Activated gamma-delta T cell (primary cell): Measurements from ENCODE around the gene POU2F1.
"Not testable (repeated sequence)": the region's sequence is repeated elsewhere in the genome, so short reads cannot be mapped to it uniquely, and the experiment has no call there.

Experiments
- DNase-seq: peaks from one replicate; lab custom pipeline; 2025; lab: John Stamatoyannopoulos, UW

The POU2F1 gene

DNA sequence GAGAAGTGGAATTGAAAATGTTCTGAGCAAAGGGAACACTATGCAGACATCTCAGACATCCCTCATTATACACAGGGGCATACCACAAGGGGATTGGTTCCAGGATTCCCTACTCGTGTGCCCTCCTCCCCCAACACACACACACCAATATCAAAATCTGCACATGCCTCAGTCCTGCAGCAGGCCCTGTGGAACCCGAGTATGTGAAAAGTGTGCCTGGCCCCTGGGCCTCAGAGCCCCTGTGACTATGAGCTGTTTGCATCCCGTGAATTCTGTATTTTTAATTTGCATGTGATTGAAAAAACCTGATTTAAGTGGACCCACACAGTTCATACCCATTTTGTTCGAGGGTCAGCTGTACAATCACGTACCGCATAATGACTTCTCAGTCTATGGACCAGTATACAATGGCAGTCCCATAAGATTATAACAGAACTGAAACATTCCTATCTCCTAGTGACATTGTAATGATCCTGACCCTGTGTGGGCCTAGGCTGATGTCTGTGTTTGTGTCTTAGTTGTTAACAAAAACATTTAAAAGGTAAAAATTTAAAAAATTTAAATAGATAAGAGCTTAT lies 11.3 kb downstream of the POU2F1 start:
- DNase-seq: no peak

DNA sequence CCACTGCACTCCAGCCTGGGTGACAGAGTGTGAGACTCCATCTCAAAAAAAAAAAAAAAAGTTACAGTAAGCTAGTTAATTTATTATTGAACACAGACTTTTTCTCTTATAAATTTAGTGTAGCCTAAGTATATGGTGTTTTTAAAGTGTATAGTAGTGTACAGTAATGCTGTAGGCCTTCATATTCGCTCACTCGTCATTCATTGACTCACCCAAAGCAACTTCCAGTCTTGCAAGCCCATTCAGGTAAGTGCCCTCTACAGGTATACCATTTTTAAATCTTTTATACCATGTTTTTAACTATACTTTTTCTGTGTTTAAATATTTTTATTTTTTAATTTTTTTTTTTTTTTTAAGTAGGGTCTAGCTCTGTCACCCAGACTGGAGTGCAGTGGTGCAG lies 12.1 kb downstream of the POU2F1 start:
- DNase-seq: no peak

DNA sequence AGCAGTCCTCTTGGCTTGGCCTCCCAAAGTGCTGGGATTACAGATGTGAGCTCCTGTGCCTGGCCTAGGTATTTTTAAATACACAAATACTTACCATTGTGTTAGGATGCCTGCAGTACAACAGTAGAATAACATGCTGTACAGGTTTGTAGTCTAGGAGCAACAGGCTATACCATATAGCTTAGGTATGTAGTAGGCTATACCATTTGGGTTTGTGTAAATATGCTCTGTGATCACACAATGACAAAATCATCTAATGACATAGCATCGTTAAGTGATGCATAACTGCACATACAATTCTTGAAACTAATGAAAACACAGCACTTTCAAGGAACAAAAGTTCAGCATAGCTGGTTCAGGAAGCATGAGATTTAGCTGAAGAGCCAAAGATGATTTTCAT lies 12.7 kb downstream of the POU2F1 start:
- no peak for DNase-seq

DNA sequence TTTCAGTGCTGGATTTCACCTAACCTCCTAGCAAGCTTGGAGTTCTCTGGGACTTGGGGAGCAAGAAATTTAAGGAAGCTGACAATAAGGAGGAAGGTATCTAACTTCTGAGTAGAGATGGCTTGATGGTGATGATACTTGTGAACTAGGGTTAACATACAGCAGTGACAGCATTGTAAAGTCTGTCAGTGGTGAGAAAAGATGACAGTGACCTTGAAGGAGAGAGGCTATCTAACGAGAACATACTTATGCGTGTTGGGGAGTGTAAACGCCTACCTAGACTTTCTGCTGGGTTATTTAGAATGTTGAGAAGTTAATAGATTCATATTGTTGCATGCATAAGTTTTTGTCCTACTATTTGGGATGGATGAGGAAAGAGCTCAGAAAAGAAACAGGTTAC lies 16.3 kb downstream of the POU2F1 start:
- no peak for DNase-seq

DNA sequence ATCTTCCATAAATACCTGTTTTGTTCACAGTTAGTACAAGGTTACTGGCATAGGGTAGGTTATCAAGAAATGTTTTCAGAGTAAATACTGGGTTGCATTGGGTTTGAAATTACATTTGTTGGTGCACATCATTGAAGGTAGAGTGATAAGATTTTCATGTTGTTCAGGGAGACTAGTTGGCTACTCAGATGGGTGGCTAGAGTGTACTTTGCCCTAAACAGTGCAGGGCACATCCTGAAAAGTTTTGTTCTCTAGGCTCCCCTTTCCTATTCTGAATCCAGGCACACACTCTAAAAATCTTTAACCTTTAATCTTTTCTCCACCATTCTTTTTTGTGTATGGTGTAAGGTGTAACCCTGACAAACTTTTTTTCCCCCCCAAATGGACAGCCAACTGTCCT lies 18.0 kb downstream of the POU2F1 start:
- DNase-seq: no peak

DNA sequence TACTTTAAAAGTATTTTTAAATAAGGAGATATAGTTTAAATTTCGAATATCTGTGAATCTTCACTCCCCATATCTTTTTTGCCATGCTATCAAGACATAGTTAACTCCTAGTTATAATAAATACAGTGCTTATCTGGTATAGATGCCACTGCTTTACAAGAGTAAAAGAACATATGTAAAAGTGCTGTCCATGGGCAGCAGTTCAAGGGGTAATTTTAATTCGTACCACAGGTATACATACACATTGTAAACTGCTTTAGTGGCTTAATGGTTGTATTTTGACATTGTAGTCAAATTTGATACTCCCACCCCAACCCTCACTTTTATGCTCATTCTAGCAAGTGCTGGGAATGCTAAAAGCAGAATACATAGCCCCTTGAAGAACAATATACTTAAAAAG lies 18.6 kb downstream of the POU2F1 start:
- no peak for DNase-seq

DNA sequence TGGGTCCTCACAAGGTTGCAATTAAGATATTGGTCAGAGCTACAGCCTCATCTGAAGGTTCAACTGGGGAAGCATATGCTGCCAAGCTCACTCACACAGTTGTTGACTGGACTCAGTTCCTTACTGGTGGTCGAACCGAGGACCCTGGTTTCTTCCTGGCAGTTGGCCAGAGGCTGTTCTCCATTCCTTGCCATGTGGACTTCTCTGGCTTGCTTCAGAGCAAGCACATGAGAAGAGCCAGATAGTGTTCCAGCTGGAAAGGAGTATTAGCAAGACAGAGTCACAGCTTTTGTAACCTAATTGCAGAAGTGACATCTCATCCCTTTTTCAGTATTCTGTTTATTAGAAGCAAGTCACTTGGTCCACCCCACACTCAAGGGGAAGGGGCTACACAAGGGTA lies 23.6 kb downstream of the POU2F1 start:
- DNase-seq: no peak

DNA sequence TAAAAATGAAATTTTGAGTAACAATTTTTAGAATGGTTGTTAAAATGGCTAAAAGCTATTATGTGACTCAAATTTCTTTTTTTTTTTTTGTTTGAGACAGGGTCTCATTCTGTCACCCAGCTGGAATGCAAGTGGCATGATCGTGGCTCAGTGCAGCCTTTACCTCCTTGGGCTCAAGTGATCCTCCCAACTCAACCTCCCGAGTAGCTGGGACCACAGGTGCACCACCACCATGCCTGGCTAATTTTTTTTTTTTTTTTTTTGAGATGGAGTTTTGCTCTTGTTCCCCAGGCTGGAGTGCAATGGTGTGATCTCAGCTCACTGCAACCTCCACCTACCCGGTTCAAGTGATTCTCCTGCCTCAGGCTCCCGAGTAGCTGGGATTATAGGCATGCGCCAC lies 24.5 kb downstream of the POU2F1 start:
- not testable (repeated sequence) for DNase-seq

DNA sequence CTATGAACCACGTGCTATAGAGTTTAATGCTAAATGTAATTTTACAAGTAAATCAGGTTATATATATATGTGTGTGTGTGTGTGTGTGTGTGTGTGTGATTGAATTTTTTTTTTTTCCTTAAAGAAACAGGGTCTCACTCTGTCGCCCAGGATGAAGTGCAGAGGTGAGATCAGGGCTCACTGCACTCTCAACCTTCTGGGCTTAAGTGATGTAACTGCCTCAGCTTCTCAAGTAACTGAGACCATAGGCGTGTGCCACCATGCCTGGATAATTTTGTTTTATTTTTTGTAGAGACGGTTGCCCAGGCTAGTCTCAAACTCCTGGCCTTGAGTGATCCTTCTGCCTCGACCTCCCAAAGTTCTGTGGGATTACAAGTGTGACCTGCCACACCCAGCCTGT lies 26.3 kb downstream of the POU2F1 start:
- no peak for DNase-seq

DNA sequence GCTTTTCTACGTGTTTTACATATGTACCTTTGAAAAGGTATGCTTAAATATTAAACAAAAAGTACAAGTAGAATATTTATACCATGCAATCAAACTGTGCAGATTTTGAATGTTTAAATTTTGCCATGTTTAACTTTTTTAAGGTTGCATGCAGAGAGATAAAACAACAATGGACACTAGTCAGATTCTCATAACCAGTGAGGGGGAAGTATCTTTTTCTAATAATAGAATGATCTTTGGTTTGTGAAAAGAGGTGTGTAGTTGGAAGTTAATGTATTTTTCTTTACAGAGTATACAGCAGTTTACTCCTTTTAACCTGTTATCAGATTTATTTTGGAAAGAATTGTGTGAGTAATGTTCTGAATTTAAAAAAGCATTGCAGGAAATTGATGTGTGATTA lies 27.1 kb downstream of the POU2F1 start:
- DNase-seq: no peak

DNA sequence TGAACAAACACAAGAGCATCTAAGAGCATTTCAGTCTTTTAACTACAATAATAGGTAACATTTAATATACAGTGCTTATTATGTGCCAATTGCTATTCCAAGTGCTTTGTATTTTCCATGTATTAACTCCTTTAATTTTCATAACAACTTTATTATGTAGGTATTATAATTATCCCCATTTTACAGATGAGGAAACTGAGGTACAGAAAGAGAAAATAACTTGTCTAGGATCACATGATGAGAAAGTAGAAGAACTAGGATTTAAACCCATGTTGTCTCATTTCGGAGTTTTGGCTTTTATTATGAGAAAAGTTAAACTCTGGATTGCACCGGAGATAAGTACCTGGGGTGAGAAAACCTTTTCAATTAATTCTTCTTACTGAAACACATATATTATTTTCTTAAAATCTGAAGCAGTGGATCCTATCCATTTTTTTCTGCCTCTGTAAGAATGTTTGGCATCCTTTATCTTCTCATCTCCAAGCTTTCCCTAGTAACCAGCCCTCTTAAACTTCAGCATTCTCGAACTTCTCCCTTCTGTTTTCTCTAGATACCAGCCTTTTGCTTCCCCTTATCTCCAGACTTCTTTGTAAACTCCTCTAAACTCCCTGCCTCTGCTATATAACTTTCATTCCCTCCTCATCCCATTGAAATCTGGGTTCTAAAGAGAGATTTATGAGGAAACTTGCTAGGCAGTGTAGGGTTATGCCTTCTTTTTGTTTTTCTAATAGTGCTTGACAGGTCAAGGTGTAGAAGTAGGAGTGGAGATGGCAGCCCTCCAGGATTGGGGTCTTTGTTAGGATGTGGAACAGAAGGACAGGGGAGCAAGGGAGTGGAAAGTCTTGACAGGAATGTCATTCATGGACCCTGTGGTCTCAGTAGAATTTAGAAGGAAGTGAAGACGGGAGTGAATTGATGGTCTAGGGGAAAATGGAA lies 28.3 kb downstream of the POU2F1 start:
- no peak for DNase-seq

DNA sequence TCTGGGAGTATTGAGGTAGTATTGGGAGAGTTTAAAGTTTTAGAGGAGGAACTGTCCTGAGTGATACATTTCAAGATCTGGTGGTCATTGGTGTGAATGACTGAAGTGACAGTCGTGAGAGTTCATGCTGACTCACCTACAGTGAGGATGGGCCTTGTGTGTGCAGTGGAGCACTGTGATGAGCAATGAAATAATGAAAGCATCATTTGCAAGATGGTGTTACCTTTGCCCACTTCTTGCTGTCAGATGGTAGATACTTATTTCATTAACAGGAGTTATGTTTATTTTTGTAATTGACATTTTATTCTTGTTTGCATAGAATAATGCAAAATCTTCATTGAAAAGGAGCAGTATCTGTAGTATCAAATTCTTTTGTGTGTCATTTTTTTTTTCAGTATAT lies 29.0 kb downstream of the POU2F1 start:
- no peak for DNase-seq

DNA sequence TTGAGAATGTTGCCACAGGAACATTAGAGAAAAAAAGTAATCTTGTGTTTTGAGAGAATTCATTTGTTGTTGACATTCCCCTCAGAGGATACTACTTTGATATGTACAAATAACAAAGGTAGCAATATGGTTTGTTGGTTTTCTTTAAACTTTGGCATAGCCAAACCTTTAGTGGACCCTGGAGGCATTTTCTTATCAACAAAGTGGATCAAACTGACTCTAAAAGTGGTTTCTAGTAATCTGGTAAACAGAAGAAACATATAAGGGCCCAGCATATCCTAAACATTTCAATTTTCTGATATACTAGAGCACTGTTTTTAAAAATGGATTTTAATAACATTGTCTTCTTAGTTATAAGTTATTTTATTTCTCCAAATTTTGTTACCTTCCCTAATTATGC lies 29.8 kb downstream of the POU2F1 start:
- no peak for DNase-seq

DNA sequence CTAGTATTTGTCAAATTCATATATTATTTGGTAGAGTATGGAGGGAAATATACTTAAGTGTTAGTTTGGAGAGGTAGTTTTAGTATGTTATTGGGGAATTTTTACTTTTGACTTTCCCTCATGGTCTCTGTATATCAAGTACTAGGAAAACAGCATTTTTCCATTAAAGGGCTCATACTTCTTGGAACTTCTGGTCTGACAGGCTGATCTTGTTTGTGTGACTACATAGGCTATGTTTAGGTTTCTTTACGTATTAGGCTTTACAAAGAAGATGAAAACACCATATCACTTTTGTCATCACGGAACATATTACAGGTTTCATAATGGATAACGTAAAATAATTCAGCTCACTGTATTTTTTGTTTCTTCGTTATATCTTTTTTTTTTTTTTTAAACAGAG lies 30.8 kb downstream of the POU2F1 start:
- DNase-seq: no peak

DNA sequence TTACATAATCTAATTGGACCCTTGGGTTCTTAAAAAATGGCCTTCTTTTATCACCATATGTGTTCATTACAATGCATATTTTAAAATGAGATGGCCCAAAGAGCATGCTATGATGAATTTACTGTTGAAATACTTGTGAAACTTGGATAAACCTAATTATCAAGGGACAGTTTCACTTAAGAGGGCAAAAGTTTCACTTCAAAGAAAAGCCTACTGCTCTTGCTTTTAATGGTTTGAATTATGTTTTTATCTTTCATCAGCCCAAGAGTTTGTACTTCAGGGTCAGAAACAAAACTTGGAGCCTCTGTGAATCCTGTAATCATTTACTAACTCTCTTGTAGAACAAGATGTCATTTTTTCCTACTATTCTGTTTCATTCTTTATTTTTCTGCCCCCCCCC lies 32.3 kb downstream of the POU2F1 start:
- no peak for DNase-seq

DNA sequence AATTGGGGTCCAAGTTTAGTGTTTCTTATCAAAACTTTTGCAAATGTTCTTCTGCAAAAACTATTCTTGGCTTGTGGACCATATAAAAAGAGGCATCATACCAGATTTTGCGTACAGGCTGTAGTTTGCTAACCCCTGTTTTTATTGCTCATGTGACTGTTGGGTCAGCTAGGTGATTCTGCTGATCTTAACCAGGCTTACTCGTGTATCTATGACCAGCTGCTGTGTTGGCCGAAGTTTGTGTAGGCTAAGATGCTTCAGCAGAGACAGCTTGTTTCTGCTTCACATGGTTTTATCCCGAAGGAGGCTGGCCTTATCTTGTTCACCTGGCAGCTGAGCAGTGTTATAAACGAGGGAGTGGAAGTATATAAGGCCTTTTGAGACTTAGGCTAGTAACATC lies 38.2 kb downstream of the POU2F1 start:
- no peak for DNase-seq

DNA sequence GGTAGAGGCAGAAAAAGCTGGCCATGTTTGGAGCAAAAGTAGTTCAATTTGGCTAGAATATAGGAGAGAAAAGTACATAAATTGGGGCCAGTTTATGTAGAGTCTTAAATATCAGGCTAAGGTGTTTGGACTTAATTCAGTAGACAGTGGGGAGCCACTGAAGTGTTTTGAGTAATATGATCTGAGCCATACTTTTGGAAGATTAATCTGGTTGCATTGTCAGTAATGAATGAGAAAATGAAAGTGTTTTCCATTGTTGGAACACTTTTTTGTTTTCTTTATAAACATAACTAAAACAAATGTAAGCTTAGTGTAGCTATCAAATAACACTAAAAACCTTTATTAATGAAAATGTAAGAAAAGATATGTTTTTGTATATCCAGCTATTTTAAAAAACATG lies 42.1 kb downstream of the POU2F1 start:
- no peak for DNase-seq

DNA sequence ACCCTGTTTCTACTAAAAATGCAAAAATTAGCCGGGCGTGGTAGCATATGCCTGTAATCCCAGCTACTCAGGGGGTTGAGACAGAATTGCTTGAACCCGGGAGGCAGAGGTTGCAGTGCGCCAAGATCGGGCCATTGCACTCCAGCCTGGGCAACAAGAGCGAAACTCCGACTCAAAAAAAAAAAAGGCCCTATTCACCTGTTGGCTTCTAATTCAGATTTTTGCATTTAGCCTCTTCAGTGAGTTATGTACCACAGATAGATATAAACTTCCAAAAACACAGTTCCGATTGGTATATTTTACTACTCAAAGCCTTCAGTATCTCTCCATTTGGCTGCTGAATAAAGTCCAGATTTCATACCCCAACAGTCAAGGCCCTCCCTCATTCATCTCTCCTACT lies 42.7 kb downstream of the POU2F1 start:
- DNase-seq: no peak

DNA sequence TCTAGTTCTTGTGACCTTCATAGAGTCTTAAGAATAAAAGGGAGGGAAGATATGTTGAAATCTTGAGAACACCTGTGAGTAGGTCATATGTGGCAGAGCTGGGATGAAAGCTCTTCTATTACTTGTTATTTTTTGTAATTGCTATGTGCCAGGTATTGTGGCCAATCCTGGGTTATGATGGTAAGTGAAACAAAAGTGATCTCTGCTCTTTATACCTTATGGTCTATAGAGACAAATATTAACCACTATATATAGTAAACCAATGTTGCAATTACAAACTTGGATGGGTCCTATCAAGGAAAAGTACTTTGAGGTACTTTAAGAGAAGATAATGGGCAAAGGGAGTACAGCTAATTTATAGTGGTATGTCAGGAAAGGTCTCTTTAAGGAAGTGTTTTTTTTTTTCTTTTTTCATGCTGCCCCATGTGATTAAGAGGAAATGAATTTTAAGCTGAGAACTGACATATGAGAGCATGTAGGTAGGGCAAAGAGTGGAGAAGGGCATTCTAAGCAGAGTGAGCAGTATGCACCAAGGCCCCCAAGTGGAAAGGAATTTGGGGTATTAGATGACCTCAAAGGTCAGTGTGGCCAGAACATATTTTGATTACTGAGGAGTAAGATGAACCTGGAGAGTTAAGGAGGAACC lies 43.3 kb downstream of the POU2F1 start:
- no peak for DNase-seq

DNA sequence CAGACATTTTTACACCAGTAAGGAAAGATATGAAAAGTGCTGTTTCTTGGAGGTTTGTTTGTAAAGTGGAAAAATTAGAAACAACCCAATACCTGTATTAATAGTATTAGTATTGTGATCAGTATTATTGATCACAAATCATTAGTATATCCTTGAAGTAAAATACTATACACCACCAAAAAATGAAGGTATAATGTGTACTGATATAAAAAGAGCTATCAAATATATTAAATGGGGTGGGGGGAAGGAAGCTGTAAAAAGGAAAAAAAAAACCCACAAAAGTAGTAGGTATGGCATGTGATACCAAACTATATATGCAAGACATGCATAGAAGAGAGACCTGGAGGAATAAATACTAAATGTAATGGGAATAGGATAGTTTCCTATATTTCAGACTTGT lies 46.3 kb downstream of the POU2F1 start:
- DNase-seq: no peak

DNA sequence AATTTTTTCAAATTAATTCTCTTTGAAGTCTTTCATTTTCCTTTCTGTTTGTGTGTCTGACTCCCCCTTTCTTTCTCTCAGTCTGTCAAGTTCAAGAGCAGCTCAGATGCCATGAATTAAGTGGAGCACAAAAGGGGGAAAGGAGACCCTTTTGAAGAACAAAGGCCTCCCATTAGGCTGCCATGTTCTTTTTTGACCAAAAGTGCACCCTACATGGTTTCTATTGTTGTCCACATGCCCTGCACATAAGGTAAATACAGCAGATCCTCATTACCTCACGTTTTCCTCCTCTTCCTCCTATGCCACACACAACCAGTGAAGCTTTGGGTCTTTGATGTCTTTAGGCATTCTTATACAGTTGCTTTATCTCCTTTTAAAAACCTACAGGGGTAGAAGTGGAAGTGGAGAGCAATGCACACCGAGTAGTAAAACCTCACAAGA lies 47.7 kb downstream of the POU2F1 start:
- no peak for DNase-seq

DNA sequence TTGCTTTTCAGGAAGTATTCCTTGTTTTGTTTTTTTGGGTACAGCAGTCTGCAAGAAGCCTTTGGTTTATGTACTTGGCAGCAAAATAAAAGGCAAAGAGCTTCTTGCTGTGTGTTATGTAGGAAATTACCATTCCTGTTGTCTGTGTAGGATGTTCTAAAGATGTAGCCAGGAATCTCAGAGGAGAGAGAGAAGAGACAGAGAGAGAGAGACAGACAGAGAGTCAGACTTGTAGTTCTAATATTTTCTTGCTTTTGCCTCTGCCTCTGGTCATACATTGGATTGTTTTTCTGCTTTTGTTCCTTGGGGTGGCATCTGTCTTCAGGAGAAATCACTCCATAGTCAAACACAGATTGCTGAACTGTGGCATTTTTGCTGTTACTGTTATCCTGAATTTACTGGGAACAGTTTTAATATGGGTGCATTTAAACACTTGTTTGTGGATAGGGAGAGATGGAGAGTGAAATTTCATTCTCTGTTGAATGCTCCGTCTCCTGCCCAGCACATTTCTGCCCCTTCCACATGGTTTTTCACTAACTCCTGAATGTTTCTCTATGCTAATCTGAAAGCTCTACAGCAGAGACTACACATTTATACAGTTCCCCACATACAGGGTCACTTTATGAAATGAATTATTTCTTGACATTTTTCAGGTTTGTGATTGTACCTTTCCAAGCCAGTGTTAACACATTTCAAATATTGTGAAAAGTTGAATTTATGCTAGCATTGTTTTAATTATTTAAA lies 49.8 kb downstream of the POU2F1 start:
- no peak for DNase-seq
